Stimulated activated CD4-positive, alpha-beta T cell treated with anti-CD3 and anti-CD28 coated beads, Interleukin-1b, Interleukin-23, amount 100 ng/mL, for 48 hours (primary cell): ENCODE measurements around the gene STAP2.
"Not testable (repeated sequence)": the region's sequence is repeated elsewhere in the genome, so short reads cannot be mapped to it uniquely, and the experiment has no call there.

ENCODE experiments used
- DNase-seq: peaks from one replicate; pipeline ENCODE4 v3.0.0-alpha.2; 2020

STAP2 gene

GRCh38 chr19:4295972-4296771 is 42.5 kb downstream of the STAP2 start:
- no peak for DNase-seq

GRCh38 chr19:4294389-4294788 is 44.2 kb downstream of the STAP2 start:
- no peak for DNase-seq

GRCh38 chr19:4292515-4292914 is 46.1 kb downstream of the STAP2 start:
- DNase-seq = no peak

DNA sequence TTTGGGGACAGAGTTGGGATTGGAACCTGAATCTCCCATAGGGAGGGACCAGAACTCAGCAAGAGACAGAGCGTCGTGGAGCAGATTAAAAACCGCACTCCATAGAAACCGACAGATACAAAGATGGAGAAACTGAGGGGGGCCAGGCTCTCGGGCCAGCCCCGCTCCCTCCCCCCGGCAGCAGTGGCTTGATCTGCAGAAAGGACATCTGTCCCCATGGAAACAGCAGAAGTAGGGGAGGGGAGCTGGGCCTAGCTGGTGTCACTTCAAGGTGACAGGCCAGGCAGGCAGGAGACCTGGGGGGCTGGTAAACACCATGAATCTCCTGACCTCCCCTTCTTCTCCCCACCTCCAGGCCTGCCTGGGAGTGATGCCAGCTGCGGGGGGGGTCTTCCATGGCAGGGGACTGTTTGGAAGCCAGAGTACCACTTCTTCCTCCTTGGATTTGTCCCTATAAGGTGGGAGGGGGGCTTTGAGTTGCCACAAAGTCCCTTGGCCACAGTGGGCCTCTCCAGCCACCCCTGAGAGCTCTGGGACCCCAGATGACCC is 47.4 kb downstream of the STAP2 start:
- DNase-seq = no peak

DNA sequence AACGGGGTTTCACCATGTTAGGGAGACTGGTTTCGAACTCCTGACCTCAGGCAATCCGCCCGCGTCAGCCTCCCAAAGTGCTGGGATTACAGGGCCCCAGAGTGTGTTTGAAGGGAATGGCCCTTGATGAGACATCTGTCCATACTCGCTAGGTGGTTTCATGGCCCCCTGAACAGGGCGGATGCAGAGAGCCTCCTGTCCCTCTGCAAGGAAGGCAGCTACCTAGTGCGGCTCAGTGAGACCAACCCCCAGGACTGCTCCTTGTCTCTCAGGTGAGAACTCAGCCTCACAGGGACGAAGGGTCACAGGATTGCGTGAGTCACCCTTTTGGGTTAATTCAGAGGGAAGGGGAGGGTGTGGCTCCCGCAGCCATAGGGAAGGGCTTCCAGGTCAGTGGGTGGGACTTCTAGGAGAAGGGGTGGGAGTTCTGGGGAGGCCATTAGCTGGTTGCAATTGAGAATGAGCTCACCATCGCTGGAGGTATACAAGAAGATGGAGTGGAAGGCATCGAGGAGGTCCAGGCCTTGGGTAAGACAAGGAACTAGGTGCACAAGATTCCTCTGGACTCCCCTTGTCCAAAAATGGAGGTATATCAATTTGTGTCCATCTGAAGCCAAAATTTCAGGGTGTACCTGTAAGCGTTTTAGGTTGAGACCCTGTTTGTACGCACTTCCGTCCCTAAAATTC is 50.4 kb downstream of the STAP2 start:
- DNase-seq = no peak

- DNase-seq = not testable (repeated sequence)
Observed at GRCh38 chr19:4286141-4286540, 52.5 kb downstream of the STAP2 start.

- DNase-seq = no peak
Observed at GRCh38 chr19:4284974-4285373, 53.7 kb downstream of the STAP2 start.

- DNase-seq = no peak
Observed at GRCh38 chr19:4284176-4284958, 54.3 kb downstream of the STAP2 start.

- no peak for DNase-seq
Observed at GRCh38 chr19:4279530-4280422, 58.9 kb downstream of the STAP2 start.

- DNase-seq = no peak
Observed at GRCh38 chr19:4279267-4279529, 59.4 kb downstream of the STAP2 start.

GRCh38 chr19:4278419-4279266 is 60.0 kb downstream of the STAP2 start, which contains the start of gene SHD:
SHD (plus strand) TSS chr19:4279266; CDS start chr19:4280064, 798 bp downstream.
- DNase-seq = no peak

- no peak for DNase-seq
Observed at GRCh38 chr19:4278010-4278409, 60.6 kb downstream of the STAP2 start.

DNA sequence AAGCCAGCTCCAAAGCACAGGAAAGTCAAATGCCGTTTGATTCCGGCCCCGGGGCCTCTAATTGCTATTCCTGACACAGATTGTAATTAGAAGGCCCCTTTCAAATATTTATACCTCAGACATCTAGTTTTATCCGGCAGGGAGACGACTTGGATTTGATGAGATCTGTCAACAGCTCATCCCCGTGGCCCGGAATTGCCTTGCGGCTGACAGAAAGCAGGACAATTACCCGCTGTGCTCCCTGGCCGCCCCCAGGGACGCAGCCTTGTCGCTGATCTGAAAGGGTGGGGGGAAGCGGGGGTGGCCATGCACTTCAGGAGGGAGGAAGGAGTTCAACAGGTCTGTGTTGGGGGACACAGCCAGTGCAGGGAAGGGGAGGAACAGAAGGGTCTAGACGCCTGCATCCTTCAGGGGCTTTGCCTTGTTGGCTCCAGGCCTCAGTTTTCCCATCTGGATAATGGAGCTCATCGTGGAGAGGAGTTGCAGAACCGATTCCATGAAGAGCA is 61.4 kb downstream of the STAP2 start:
- no peak for DNase-seq

- not testable (repeated sequence) for DNase-seq
Observed at GRCh38 chr19:4274321-4274686, 64.3 kb downstream of the STAP2 start.
